ENCODE data around the gene TSPAN16.

Gene TSPAN16

GRCh38 chr19:11295665-11296245, at the start of gene TSPAN16:
Gene TSPAN16 (plus strand): TSS chr19:11296160. CDS start chr19:11296298, 138 bp downstream.
- no peak for DNase-seq

GRCh38 chr19:11246941-11247340, 49.0 kb upstream of the TSPAN16 start:
- no peak for DNase-seq

- DNase-seq: no peak
These were observed 48.6 kb upstream of the TSPAN16 start for GRCh38 chr19:11247391-11247790.

- DNase-seq: no peak
These were observed 48.0 kb upstream of the TSPAN16 start for GRCh38 chr19:11247934-11248333.

GRCh38 chr19:11248852-11249251, 47.1 kb upstream of the TSPAN16 start:
- DNase-seq: no peak

GRCh38 chr19:11251217-11251616, 44.7 kb upstream of the TSPAN16 start:
- DNase-seq: no peak

GRCh38 chr19:11251650-11252314, 44.2 kb upstream of the TSPAN16 start:
- no peak for DNase-seq

- DNase-seq: no peak
These were observed 43.1 kb upstream of the TSPAN16 start for GRCh38 chr19:11252665-11253355.

- DNase-seq: no peak
These were observed 41.3 kb upstream of the TSPAN16 start for GRCh38 chr19:11254666-11255065.

- no peak for DNase-seq
These were observed 39.8 kb upstream of the TSPAN16 start for GRCh38 chr19:11256189-11256588.

GRCh38 chr19:11257846-11258380, 38.0 kb upstream of the TSPAN16 start:
- no peak for DNase-seq

- DNase-seq: no peak
These were observed 35.0 kb upstream of the TSPAN16 start for GRCh38 chr19:11260996-11261395.

GRCh38 chr19:11261431-11261970, 34.5 kb upstream of the TSPAN16 start:
- DNase-seq: no peak

GRCh38 chr19:11261971-11262839, 33.8 kb upstream of the TSPAN16 start, which contains the start of gene DOCK6:
Gene DOCK6 (minus strand): TSS chr19:11262524. CDS start chr19:11262440, 84 bp downstream.
- DNase-seq: no peak

GRCh38 chr19:11263726-11264125, 32.2 kb upstream of the TSPAN16 start:
- DNase-seq: no peak

- DNase-seq: no peak
These were observed 31.3 kb upstream of the TSPAN16 start for GRCh38 chr19:11264452-11265176.

GRCh38 chr19:11265177-11265784, 30.7 kb upstream of the TSPAN16 start:
- DNase-seq: no peak

GRCh38 chr19:11265785-11266236, 30.1 kb upstream of the TSPAN16 start:
- no peak for DNase-seq

- no peak for DNase-seq
These were observed 28.5 kb upstream of the TSPAN16 start for GRCh38 chr19:11267316-11268085.

GRCh38 chr19:11268783-11269267, 27.1 kb upstream of the TSPAN16 start:
- no peak for DNase-seq

Measured in NCI-H2029 (cell line).